Liver (tissue), 9 donors: ENCODE results near the gene SOX10. TPM values are rescaled to one million over a fixed set of nuclear protein-coding genes. Genes with fewer than 3 reads are reported as not detected.

Experiments
- DNase-seq: peaks from one replicate; pipeline ENCODE4 v3.0.0-alpha.2; 2017; ENCODE audit warnings: low spot score
- H3K27ac ChIP-seq, 2 donors: one replicate each; pipeline ENCODE4 v1.7.0; 2013; ENCODE audit warnings: inconsistent platforms in 2 of 2, low read length in 2 of 2, control low read depth in 1 of 2, low read depth in 1 of 2, mild to moderate bottlenecking in 1 of 2
- H3K27me3 ChIP-seq, 4 donors: one replicate each; pipeline versions ENCODE4 v1.6.1 to v1.7.0; 2013; ENCODE audit warnings: low read length in 3 of 4, inconsistent platforms in 1 of 4, mild to moderate bottlenecking in 1 of 4, moderate library complexity in 1 of 4; ENCODE audit not compliant: control insufficient read depth in 4 of 4, insufficient read depth in 4 of 4
- H3K36me3 ChIP-seq, 4 donors: one replicate each; pipeline versions ENCODE4 v1.6.1 to v1.7.0; 2013; ENCODE audit warnings: low read length in 3 of 4, mild to moderate bottlenecking in 3 of 4, low read depth in 1 of 4, moderate library complexity in 1 of 4; ENCODE audit not compliant: control insufficient read depth in 4 of 4, insufficient read depth in 3 of 4
- H3K4me1 ChIP-seq, 4 donors: one replicate each; pipeline versions ENCODE4 v1.6.1 to v1.7.0; 2013; ENCODE audit warnings: low read length in 3 of 4, mild to moderate bottlenecking in 3 of 4, moderate library complexity in 1 of 4; ENCODE audit not compliant: control insufficient read depth in 4 of 4, insufficient read depth in 4 of 4
- H3K4me3 ChIP-seq, 3 donors: one replicate each; pipeline versions ENCODE4 v1.6.1 to v1.7.0; 2013; ENCODE audit warnings: low read length in 3 of 3, control low read depth in 1 of 3, low read depth in 1 of 3, mild to moderate bottlenecking in 1 of 3
- H3K9ac ChIP-seq, 2 donors: one replicate each; pipeline ENCODE4 v1.7.0; 2013; ENCODE audit warnings: low read length in 2 of 2, mild to moderate bottlenecking in 2 of 2, moderate library complexity in 2 of 2, control low read depth in 1 of 2, low read depth in 1 of 2
- H3K9me3 ChIP-seq, 4 donors: one replicate each; pipeline versions ENCODE4 v1.6.1 to v1.7.0; 2013; ENCODE audit warnings: low read length in 3 of 4; ENCODE audit not compliant: control insufficient read depth in 4 of 4
- EGR1 ChIP-seq, 2 donors: IDR thresholded peaks; 2 replicates each; pipeline ENCODE4 v1.6.1; 2016 to 2018; ENCODE audit warnings: antibody characterized with exemption in 2 of 2, low read depth in 2 of 2
- FOXA1 ChIP-seq: IDR thresholded peaks from 2 replicates; pipeline ENCODE4 v1.6.1; 2016; ENCODE audit warnings: antibody characterized with exemption
- GABPA ChIP-seq, 2 donors: IDR thresholded peaks in 1 of 2; conservative IDR thresholded peaks in 1 of 2; 2 replicates each; pipeline ENCODE4 v1.6.1; 2016; ENCODE audit warnings: antibody characterized with exemption in 2 of 2, mild to moderate bottlenecking in 1 of 2, moderate library complexity in 1 of 2
- HNF4A ChIP-seq, 2 donors: conservative IDR thresholded peaks; 2 replicates each; pipeline ENCODE4 v1.6.1; 2016; ENCODE audit warnings: antibody characterized with exemption in 2 of 2, mild to moderate bottlenecking in 2 of 2
- HNF4G ChIP-seq: IDR thresholded peaks from 2 replicates; pipeline ENCODE4 v1.6.1; 2016; ENCODE audit warnings: antibody characterized with exemption
- JUND ChIP-seq, 2 donors: IDR thresholded peaks; 2 replicates each; pipeline ENCODE4 v1.6.1; 2016; ENCODE audit warnings: antibody characterized with exemption in 2 of 2
- NR2F2 ChIP-seq: IDR thresholded peaks from 2 replicates; pipeline ENCODE4 v1.6.1; 2016; ENCODE audit warnings: antibody characterized with exemption
- RAD21 ChIP-seq, 2 donors: IDR thresholded peaks; 2 replicates each; pipeline ENCODE4 v1.6.1; 2016; ENCODE audit warnings: antibody characterized with exemption in 2 of 2, mild to moderate bottlenecking in 2 of 2
- RXRA ChIP-seq, 2 donors: IDR thresholded peaks; 2 replicates each; pipeline ENCODE4 v1.6.1; 2017 to 2018; ENCODE audit warnings: antibody characterized with exemption in 2 of 2, mild to moderate bottlenecking in 1 of 2
- SP1 ChIP-seq: IDR thresholded peaks from 2 replicates; pipeline ENCODE4 v1.6.1; 2018; ENCODE audit warnings: antibody characterized with exemption, mild to moderate bottlenecking
- TAF1 ChIP-seq: conservative IDR thresholded peaks from 2 replicates; pipeline ENCODE4 v1.6.1; 2016; ENCODE audit warnings: antibody characterized with exemption, mild to moderate bottlenecking
- WGBS: extraction: QIAGEN DNeasy Blood & Tissue Kit; methylation state at CpG from one replicate; pipeline ENCODE4 v1.1.7; 2013; 5-methylcytosine and 5-hydroxymethylcytosine counted together
- polyA plus RNA-seq, 2 donors: library from polyadenylated mRNA; stranded (reverse) in 1 of 2; unstranded in 1 of 2; fragments of 200-250 nt in 1 of 2; fragments of >200 nt in 1 of 2; fragmentation: Nextera tagmentation in 1 of 2; extraction: Ambion mirVana in 1 of 2; gene quantifications; one replicate each; pipeline versions ENCODE4 v1.2.1 to v1.2.3, GENCODE V29; 2013 to 2015
- total RNA-seq, 2 donors: library from RNA; depleted of rRNA; stranded (reverse); fragments of >200 nt; gene quantifications; one replicate each; pipeline ENCODE4 v1.2.3, GENCODE V29; 2014
- TF ChIP-seq, protein P1 (sequence below): IDR thresholded peaks from 2 replicates; pipeline ENCODE4 v1.6.1; 2016; ENCODE audit warnings: antibody characterized with exemption, mild to moderate bottlenecking
- TF ChIP-seq, protein P2 (sequence below): IDR thresholded peaks from 2 replicates; pipeline ENCODE4 v1.6.1; 2016; ENCODE audit warnings: antibody characterized with exemption
- TF ChIP-seq, protein P3 (sequence below): IDR thresholded peaks from 2 replicates; pipeline ENCODE4 v1.6.1; 2016; ENCODE audit warnings: antibody characterized with exemption
- TF ChIP-seq, protein P4 (sequence below): fragments of 150-350 bp; IDR thresholded peaks from 2 replicates; pipeline ENCODE4 v1.5.1; 2017; ENCODE audit warnings: improper control_type of control experiment, low read depth, low read length; ENCODE audit not compliant: missing input control
- TF ChIP-seq, protein P5 (sequence below): IDR thresholded peaks from 2 replicates; pipeline ENCODE4 v1.6.1; 2016; ENCODE audit warnings: antibody characterized with exemption
- donor health status: healthy.
- donor health status: healthy.
- donor health status: healthy.
- donor health status: healthy.
- donor health status: healthy.

The SOX10 gene
- total and polyA plus RNA-seq, 4 donors = 0.05 to 0.29 (median 0.07) TPM

DNA sequence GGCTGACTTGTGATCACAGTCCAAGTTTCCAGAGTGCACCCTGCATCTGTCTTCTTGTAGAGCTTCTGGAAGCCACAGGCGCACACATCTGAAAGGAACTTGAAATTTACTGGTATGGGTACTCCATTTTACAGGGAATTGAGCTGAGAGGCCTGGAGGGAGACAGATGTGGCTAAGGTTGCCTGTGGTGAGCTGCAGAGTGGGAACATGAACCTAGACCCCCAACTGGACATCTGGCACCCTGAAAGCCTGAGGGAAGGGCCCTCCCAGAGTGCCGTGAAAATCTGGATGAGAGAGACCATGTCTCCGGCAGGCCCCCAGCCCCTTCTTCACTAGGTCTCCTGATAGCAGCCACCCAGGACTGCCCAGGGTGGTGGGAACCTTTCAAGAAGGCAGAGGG is 22.6 kb upstream of the SOX10 start:
- 96% methylated on average over 3 of the region's 3 CpGs for WGBS
- H3K9me3 ChIP-seq = no peaks in the 10 kb centered on the region
- no peak for TF ChIP-seq HNF4A (conservative IDR thresholded peaks at IDR 0.05)

DNA sequence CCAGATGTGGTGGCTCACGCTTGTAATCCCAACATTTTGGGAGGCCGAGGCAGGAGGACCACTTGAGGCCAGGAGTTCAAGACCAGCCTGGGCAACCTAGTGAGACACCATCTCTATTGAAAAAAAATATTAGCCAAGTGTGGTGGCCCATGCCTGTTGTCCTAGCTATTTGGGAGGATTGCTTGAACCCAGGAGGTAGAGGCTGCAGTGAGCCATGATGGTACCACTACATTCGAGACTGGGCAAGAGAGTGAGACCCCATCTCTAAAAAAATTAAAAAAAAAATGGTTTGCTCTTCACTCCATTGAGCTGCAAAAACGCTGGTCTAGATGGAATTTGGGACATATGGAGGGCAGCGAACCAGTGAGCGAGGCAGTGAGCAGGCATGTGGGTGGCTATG is 21.6 kb upstream of the SOX10 start:
- Histone ChIP-seq H3K4me3 (no peak overlapping the region), H3K9me3 (no peaks in the 10 kb centered on the region), H3K36me3 (no peaks in the 10 kb centered on the region), H3K9ac (no peak overlapping the region), H3K27ac (no peak overlapping the region), H3K27me3 (no peaks in the 10 kb centered on the region), H3K4me1 (no peaks in the 10 kb centered on the region)
- 92% methylated on average over 6 of the region's 6 CpGs for WGBS
- TF ChIP-seq RXRA (IDR thresholded peaks at IDR 0.05) (no peak), FOXA1 (no peak)
- TF ChIP-seq, protein P1, sequence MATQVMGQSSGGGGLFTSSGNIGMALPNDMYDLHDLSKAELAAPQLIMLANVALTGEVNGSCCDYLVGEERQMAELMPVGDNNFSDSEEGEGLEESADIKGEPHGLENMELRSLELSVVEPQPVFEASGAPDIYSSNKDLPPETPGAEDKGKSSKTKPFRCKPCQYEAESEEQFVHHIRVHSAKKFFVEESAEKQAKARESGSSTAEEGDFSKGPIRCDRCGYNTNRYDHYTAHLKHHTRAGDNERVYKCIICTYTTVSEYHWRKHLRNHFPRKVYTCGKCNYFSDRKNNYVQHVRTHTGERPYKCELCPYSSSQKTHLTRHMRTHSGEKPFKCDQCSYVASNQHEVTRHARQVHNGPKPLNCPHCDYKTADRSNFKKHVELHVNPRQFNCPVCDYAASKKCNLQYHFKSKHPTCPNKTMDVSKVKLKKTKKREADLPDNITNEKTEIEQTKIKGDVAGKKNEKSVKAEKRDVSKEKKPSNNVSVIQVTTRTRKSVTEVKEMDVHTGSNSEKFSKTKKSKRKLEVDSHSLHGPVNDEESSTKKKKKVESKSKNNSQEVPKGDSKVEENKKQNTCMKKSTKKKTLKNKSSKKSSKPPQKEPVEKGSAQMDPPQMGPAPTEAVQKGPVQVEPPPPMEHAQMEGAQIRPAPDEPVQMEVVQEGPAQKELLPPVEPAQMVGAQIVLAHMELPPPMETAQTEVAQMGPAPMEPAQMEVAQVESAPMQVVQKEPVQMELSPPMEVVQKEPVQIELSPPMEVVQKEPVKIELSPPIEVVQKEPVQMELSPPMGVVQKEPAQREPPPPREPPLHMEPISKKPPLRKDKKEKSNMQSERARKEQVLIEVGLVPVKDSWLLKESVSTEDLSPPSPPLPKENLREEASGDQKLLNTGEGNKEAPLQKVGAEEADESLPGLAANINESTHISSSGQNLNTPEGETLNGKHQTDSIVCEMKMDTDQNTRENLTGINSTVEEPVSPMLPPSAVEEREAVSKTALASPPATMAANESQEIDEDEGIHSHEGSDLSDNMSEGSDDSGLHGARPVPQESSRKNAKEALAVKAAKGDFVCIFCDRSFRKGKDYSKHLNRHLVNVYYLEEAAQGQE = no peak
- TF ChIP-seq, protein P2, sequence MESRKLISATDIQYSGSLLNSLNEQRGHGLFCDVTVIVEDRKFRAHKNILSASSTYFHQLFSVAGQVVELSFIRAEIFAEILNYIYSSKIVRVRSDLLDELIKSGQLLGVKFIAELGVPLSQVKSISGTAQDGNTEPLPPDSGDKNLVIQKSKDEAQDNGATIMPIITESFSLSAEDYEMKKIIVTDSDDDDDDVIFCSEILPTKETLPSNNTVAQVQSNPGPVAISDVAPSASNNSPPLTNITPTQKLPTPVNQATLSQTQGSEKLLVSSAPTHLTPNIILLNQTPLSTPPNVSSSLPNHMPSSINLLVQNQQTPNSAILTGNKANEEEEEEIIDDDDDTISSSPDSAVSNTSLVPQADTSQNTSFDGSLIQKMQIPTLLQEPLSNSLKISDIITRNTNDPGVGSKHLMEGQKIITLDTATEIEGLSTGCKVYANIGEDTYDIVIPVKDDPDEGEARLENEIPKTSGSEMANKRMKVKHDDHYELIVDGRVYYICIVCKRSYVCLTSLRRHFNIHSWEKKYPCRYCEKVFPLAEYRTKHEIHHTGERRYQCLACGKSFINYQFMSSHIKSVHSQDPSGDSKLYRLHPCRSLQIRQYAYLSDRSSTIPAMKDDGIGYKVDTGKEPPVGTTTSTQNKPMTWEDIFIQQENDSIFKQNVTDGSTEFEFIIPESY = no peak
- no peak for DNase-seq

More for the DNA sequence above, 22.6 kb upstream of the SOX10 start:
- Histone ChIP-seq H3K27me3 (no peaks in the 10 kb centered on the region), H3K27ac (no peak overlapping the region), H3K4me3 (no peak overlapping the region), H3K9ac (no peak overlapping the region), H3K4me1 (no peaks in the 10 kb centered on the region), H3K36me3 (no peaks in the 10 kb centered on the region)
- DNase-seq = no peak

DNA sequence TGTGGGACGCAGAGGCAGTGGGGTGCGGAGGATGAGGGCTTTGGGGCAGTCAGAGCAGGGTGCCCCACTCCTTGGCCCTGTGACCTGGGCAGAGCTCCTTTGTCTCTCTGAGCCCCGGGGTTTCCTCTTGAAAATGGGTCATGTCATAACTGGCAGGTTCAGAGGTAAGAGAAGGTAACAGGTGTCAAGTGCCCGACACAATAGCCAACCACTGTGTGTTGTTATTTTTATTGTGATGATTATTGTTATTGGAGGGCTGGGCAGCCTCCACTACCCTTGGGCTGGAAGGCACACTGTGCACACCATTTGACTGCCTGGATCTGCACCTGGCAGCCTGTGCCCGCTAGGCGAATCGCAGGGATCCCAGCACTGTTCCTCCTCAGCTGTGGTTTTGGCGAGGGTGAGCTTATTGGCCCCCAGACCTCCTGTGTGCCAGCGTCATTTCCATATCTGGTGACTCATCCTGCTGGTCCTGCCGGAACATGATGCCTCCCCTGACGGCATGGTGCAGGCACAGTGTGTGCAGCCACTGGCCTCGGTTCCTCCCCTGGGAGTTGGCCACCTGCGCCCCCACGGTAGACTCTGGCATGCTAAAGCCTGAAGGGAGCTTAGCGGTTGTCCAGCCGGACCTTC is 15.4 kb upstream of the SOX10 start:
- WGBS = 92% methylated on average over 16 of the region's 16 CpGs
- Histone ChIP-seq H3K9me3 (no peaks in the 10 kb centered on the region), H3K36me3 (no peaks in the 10 kb centered on the region), H3K9ac (no peak overlapping the region), H3K4me1 (no peaks in the 10 kb centered on the region), H3K27ac (no peak overlapping the region), H3K4me3 (no peak overlapping the region), H3K27me3 (no peaks in the 10 kb centered on the region)
- DNase-seq = no peak
- TF ChIP-seq GABPA (IDR thresholded peaks at IDR 0.05 in 1 of 2, conservative IDR thresholded peaks at IDR 0.05 in 1 of 2) (no peak), JUND (IDR thresholded peaks at IDR 0.05) (no peak), NR2F2 (no peak), TAF1 (no peak), HNF4A (conservative IDR thresholded peaks at IDR 0.05) (no peak), RXRA (IDR thresholded peaks at IDR 0.05) (no peak), EGR1 (IDR thresholded peaks at IDR 0.05; ENCODE audit: low read depth in 2 of 2) (no peak), SP1 (no peak), RAD21 (IDR thresholded peaks at IDR 0.05) (no peak), FOXA1 (no peak), HNF4G (no peak)
- TF ChIP-seq, protein P1 = no peak
- TF ChIP-seq, protein P3, sequence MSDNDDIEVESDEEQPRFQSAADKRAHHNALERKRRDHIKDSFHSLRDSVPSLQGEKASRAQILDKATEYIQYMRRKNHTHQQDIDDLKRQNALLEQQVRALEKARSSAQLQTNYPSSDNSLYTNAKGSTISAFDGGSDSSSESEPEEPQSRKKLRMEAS = no peak
- TF ChIP-seq, protein P4, sequence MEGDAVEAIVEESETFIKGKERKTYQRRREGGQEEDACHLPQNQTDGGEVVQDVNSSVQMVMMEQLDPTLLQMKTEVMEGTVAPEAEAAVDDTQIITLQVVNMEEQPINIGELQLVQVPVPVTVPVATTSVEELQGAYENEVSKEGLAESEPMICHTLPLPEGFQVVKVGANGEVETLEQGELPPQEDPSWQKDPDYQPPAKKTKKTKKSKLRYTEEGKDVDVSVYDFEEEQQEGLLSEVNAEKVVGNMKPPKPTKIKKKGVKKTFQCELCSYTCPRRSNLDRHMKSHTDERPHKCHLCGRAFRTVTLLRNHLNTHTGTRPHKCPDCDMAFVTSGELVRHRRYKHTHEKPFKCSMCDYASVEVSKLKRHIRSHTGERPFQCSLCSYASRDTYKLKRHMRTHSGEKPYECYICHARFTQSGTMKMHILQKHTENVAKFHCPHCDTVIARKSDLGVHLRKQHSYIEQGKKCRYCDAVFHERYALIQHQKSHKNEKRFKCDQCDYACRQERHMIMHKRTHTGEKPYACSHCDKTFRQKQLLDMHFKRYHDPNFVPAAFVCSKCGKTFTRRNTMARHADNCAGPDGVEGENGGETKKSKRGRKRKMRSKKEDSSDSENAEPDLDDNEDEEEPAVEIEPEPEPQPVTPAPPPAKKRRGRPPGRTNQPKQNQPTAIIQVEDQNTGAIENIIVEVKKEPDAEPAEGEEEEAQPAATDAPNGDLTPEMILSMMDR = no peak
- TF ChIP-seq, protein P5, sequence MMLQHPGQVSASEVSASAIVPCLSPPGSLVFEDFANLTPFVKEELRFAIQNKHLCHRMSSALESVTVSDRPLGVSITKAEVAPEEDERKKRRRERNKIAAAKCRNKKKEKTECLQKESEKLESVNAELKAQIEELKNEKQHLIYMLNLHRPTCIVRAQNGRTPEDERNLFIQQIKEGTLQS = no peak
